ENCODE measurements around the gene FAM114A1.
"Not testable (repeated sequence)": the region's sequence is repeated elsewhere in the genome, so short reads cannot be mapped to it uniquely, and the experiment has no call there.

The FAM114A1 gene

GRCh38 chr4:38957893-38958292 lies 90.3 kb downstream of the FAM114A1 start:
- no peak for DNase-seq
- intact Hi-C loops (cut with DNase I) = no loop called here

- DNase-seq = no peak
- intact Hi-C loops (cut with DNase I) = no loop called here
These were observed 91.0 kb downstream of the FAM114A1 start for GRCh38 chr4:38958453-38959190.

- intact Hi-C loops (cut with DNase I); DNase-seq: not testable (repeated sequence)
These were observed 91.6 kb downstream of the FAM114A1 start for GRCh38 chr4:38959248-38959647.

GRCh38 chr4:38964942-38965775 lies 97.6 kb downstream of the FAM114A1 start:
- no peak for DNase-seq
- intact Hi-C loops (cut with DNase I) = no loop called here

GRCh38 chr4:38965866-38966265 lies 98.3 kb downstream of the FAM114A1 start:
- intact Hi-C loops (cut with DNase I) = no loop called here
- DNase-seq = no peak

- intact Hi-C loops (cut with DNase I) = no loop called here
- DNase-seq = no peak
These were observed 99.9 kb downstream of the FAM114A1 start for GRCh38 chr4:38967260-38968095.

GRCh38 chr4:38968668-38969067 lies 101.1 kb downstream of the FAM114A1 start:
- intact Hi-C loops (cut with DNase I) = no loop called here

GRCh38 chr4:38976308-38976707 lies 108.7 kb downstream of the FAM114A1 start:
- intact Hi-C loops (cut with DNase I) = no loop called here
- DNase-seq = no peak

More at GRCh38 chr4:38968668-38969067, 101.1 kb downstream of the FAM114A1 start:
- no peak for DNase-seq

GRCh38 chr4:38979081-38979480 lies 111.5 kb downstream of the FAM114A1 start:
- intact Hi-C loops (cut with DNase I) = no loop called here
- DNase-seq = no peak

- intact Hi-C loops (cut with DNase I) = no loop called here
These were observed 112.1 kb downstream of the FAM114A1 start for GRCh38 chr4:38979511-38980230.

GRCh38 chr4:38980903-38981676 lies 113.5 kb downstream of the FAM114A1 start:
- no peak for DNase-seq
- intact Hi-C loops (cut with DNase I) = no loop called here

More at GRCh38 chr4:38979511-38980230, 112.1 kb downstream of the FAM114A1 start:
- no peak for DNase-seq

GRCh38 chr4:38982361-38983095 lies 114.9 kb downstream of the FAM114A1 start:
- no peak for DNase-seq
- intact Hi-C loops (cut with DNase I) = no loop called here

- intact Hi-C loops (cut with DNase I) = no loop called here
- no peak for DNase-seq
These were observed 115.7 kb downstream of the FAM114A1 start for GRCh38 chr4:38983291-38983690.

GRCh38 chr4:38983787-38984598 lies 116.4 kb downstream of the FAM114A1 start:
- DNase-seq = no peak

GRCh38 chr4:38985410-38986100 lies 117.9 kb downstream of the FAM114A1 start:
- intact Hi-C loops (cut with DNase I) = no loop called here
- DNase-seq = no peak

More at GRCh38 chr4:38983787-38984598, 116.4 kb downstream of the FAM114A1 start:
- intact Hi-C loops (cut with DNase I) = no loop called here

- intact Hi-C loops (cut with DNase I) = no loop called here
- no peak for DNase-seq
These were observed 119.9 kb downstream of the FAM114A1 start for GRCh38 chr4:38987491-38987890.

GRCh38 chr4:38988353-38988752 lies 120.7 kb downstream of the FAM114A1 start:
- DNase-seq = not testable (repeated sequence)

More at GRCh38 chr4:38988353-38988752, 120.7 kb downstream of the FAM114A1 start:
- intact Hi-C loops (cut with DNase I) = not testable (repeated sequence)
